GM23338 (cell line): ENCODE measurements around the gene BRD7. TPM values are rescaled to one million over a fixed set of nuclear protein-coding genes. Genes with fewer than 3 reads are reported as not detected.
A peak's percentile ranks its signal among the peaks of the same experiment; 100 is the strongest.

Source experiments
- ATAC-seq: fragments of 200-7000 bp; cut with Tn5 transposase; 3 replicates; pipeline ENCODE4 v1.9.1; 2020
- DNase-seq: peaks from one replicate; pipeline ENCODE4 v3.0.0-alpha.2; 2015; ENCODE audit warnings: low spot score
- H2AFZ ChIP-seq: fragments of 200-600 bp; sonication (generic); 2 replicates; pipeline ENCODE4 v1.8.0; 2016; ENCODE audit warnings: antibody characterized with exemption, mild to moderate bottlenecking, moderate library complexity
- H3F3A ChIP-seq: fragments of 200-600 bp; sonication (generic); replicated peaks from 2 replicates; pipeline ENCODE4 v1.8.0; 2017; ENCODE audit warnings: antibody characterized with exemption, mixed run types, low read depth
- H3K27ac ChIP-seq: fragments of 200-600 bp; sonication (generic); 2 replicates; pipeline ENCODE4 v1.6.1; 2016; ENCODE audit warnings: low read depth
- H3K27me3 ChIP-seq: fragments of 200-600 bp; sonication (generic); 2 replicates; pipeline ENCODE4 v1.8.0; 2016; ENCODE audit warnings: mild to moderate bottlenecking, mixed run types, moderate library complexity; ENCODE audit not compliant: insufficient read depth
- H3K36me3 ChIP-seq: fragments of 200-600 bp; sonication (generic); 2 replicates; pipeline ENCODE4 v1.8.0; 2016; ENCODE audit warnings: mild to moderate bottlenecking; ENCODE audit not compliant: insufficient read depth
- H3K4me1 ChIP-seq: fragments of 200-600 bp; sonication (generic); 2 replicates; pipeline ENCODE4 v1.8.0; 2016; ENCODE audit warnings: mild to moderate bottlenecking, moderate library complexity; ENCODE audit not compliant: insufficient read depth
- H3K4me2 ChIP-seq: fragments of 200-600 bp; sonication (generic); 2 replicates; pipeline ENCODE4 v1.7.1; 2017; ENCODE audit warnings: mixed run types
- H3K4me3 ChIP-seq: fragments of 200-600 bp; sonication (generic); 2 replicates; pipeline ENCODE4 v1.6.1; 2016; ENCODE audit warnings: mixed run types
- H3K79me2 ChIP-seq: fragments of 200-600 bp; sonication (generic); replicated peaks from 2 replicates; pipeline ENCODE4 v1.8.0; 2017; ENCODE audit warnings: mild to moderate bottlenecking; ENCODE audit not compliant: insufficient read depth
- H3K9me2 ChIP-seq: fragments of 200-600 bp; sonication (generic); 2 replicates; pipeline ENCODE4 v1.8.0; 2017; ENCODE audit not compliant: insufficient read depth
- H4K20me1 ChIP-seq: fragments of 200-600 bp; sonication (generic); replicated peaks from 2 replicates; pipeline ENCODE4 v1.8.0; 2017; ENCODE audit warnings: mild to moderate bottlenecking; ENCODE audit not compliant: insufficient read depth
- H3K27ac Mint-ChIP-seq: 2 replicates; pipeline ENCODE4 v1.8.0; 2020; ENCODE audit warnings: inconsistent platforms, mild to moderate bottlenecking, moderate library complexity, mixed read lengths
- H3K27me3 Mint-ChIP-seq: 3 replicates; pipeline ENCODE4 v1.8.0; 2022; ENCODE audit warnings: low read depth, mild to moderate bottlenecking, moderate library complexity, mixed read lengths, inconsistent platforms; ENCODE audit not compliant: insufficient read depth, poor library complexity
- H3K36me3 Mint-ChIP-seq: 3 replicates; pipeline ENCODE4 v1.8.0; 2021; ENCODE audit warnings: low read depth, mild to moderate bottlenecking, inconsistent platforms, moderate library complexity, mixed read lengths
- H3K4me1 Mint-ChIP-seq: 3 replicates; pipeline ENCODE4 v1.8.0; 2020; ENCODE audit warnings: mild to moderate bottlenecking, inconsistent platforms, mixed read lengths
- H3K4me3 Mint-ChIP-seq: 3 replicates; pipeline ENCODE4 v1.8.0; 2021; ENCODE audit warnings: moderate library complexity, mild to moderate bottlenecking, inconsistent platforms, mixed read lengths
- H3K9me3 Mint-ChIP-seq: 3 replicates; pipeline ENCODE4 v1.8.0; 2020; ENCODE audit warnings: moderate library complexity, mild to moderate bottlenecking, inconsistent platforms, mixed read lengths
- NANOG ChIP-seq: IDR thresholded peaks from 2 replicates; pipeline ENCODE4 v1.6.1; 2016; ENCODE audit warnings: antibody characterized with exemption, borderline replicate concordance
- POLR2AphosphoS5 ChIP-seq: IDR thresholded peaks from 2 replicates; pipeline ENCODE4 v1.6.1; 2016; ENCODE audit warnings: antibody characterized with exemption, low read depth
- ZNF462 ChIP-seq: fragments of 250-450 bp; sonication (Bioruptor Pico); IDR thresholded peaks from 2 replicates; pipeline ENCODE4 v1.5.0; 2020; ENCODE audit warnings: mild to moderate bottlenecking, moderate library complexity
- polyA plus RNA-seq: library from polyadenylated mRNA; unstranded; fragments of >200 nt; fragmentation: Nextera tagmentation; extraction: Ambion mirVana; gene quantifications from 2 replicates; pipeline ENCODE4 v1.2.1, GENCODE V29; 2016
- total RNA-seq: library from RNA; depleted of rRNA; stranded (reverse); fragments of >200 nt; shearing (Covaris generic); gene quantifications from 2 replicates; pipeline ENCODE4 v1.2.3, GENCODE V29; 2014
- TF ChIP-seq, protein P1 (sequence below), 2 experiments: fragments of 200-600 bp in 1 of 2; sonication (generic) in 1 of 2; conservative IDR thresholded peaks; 2 replicates each; pipeline versions ENCODE4 v1.5.1 to v1.6.1; 2016 to 2017; ENCODE audit warnings: antibody characterized with exemption in 2 of 2, low read depth in 2 of 2, mild to moderate bottlenecking in 2 of 2, moderate library complexity in 1 of 2

Gene BRD7
- total and polyA plus RNA-seq, 2 experiments from 2014 or later: 93.0 to 149 TPM

DNA sequence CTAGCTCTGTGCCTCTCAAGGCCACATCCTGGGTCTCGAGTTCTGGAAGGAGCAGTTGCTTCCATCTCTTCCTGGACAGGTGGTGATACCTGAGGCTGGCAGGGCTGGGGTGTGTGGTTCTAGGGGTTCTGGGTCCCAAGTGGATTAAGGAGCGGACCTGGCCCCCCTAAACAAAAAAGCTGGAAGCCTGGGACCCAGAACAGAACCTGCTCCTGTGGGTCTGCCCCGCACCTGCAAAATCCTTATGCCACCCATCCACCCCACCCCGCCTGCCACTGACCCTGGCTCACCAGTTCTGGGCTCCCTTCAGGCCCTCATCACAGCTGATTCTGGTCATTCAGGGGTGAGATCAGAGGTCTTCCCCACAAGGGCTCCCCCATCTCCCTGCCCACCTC lies 57.7 kb downstream of the BRD7 start (continued):
- TF ChIP-seq ZNF462 (CRISPR knock-in tag): no peak
- TF ChIP-seq NANOG: no peak

- Histone ChIP-seq H3F3A (no peaks in the 10 kb centered on the region), H3K27me3 (no peaks in the 10 kb centered on the region), H4K20me1 (0 out of 2 replicates have a peak, but pooled peaks cover 1% of the 10 kb centered on the region), H3K4me3 (no peak overlapping the region), H3K79me2 (no peaks in the 10 kb centered on the region), H3K27ac (no peak overlapping the region), H3K9me2 (no peaks in the 10 kb centered on the region), H3K4me2 (no peak overlapping the region), H2AFZ (no peak overlapping the region), H3K4me1 (no peaks in the 10 kb centered on the region), H3K36me3 (no peaks in the 10 kb centered on the region)
- Mint-ChIP-seq H3K4me1 (no peaks in the 10 kb centered on the region), H3K9me3 (no peaks in the 10 kb centered on the region), H3K27me3 (peaks cover 18% of the 10 kb centered on the region), H3K27ac (no peak overlapping the region), H3K36me3 (peaks cover 5% of the 10 kb centered on the region), H3K4me3 (no peak overlapping the region)
- ATAC-seq: peak; percentile 29
- DNase-seq: no peak
- TF ChIP-seq, protein P1, sequence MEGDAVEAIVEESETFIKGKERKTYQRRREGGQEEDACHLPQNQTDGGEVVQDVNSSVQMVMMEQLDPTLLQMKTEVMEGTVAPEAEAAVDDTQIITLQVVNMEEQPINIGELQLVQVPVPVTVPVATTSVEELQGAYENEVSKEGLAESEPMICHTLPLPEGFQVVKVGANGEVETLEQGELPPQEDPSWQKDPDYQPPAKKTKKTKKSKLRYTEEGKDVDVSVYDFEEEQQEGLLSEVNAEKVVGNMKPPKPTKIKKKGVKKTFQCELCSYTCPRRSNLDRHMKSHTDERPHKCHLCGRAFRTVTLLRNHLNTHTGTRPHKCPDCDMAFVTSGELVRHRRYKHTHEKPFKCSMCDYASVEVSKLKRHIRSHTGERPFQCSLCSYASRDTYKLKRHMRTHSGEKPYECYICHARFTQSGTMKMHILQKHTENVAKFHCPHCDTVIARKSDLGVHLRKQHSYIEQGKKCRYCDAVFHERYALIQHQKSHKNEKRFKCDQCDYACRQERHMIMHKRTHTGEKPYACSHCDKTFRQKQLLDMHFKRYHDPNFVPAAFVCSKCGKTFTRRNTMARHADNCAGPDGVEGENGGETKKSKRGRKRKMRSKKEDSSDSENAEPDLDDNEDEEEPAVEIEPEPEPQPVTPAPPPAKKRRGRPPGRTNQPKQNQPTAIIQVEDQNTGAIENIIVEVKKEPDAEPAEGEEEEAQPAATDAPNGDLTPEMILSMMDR (conservative IDR thresholded peaks at IDR 0.05; ENCODE audit: low read depth in 2 of 2): peak in 1 of 2 experiments; percentile 28; a peak in 2 of 4 replicates
- no peak for TF ChIP-seq POLR2AphosphoS5
Observed at GRCh38 chr16:50310308-50311133, 58.3 kb downstream of the BRD7 start.
